ENCODE results near the gene TTC7B.

The TTC7B gene

GRCh38 chr14:90519262-90519920 is 296.8 kb downstream of the TTC7B start:
- DNase-seq = no peak

- peak; percentile 40 to 56 for DNase-seq
Measured at GRCh38 chr14:90518941-90519256, 297.3 kb downstream of the TTC7B start.

GRCh38 chr14:90518069-90518940 is 297.9 kb downstream of the TTC7B start:
- DNase-seq = peak; percentile 52 to 83

GRCh38 chr14:90517076-90517841 is 299.0 kb downstream of the TTC7B start:
- no peak for DNase-seq

- DNase-seq = no peak
Measured at GRCh38 chr14:90514566-90514965, 301.7 kb downstream of the TTC7B start.

- no peak for DNase-seq
Measured at GRCh38 chr14:90514015-90514398, 302.2 kb downstream of the TTC7B start.

GRCh38 chr14:90513161-90514014 is 302.8 kb downstream of the TTC7B start:
- DNase-seq = peak; percentile 19 to 58

GRCh38 chr14:90512329-90512991 is 303.8 kb downstream of the TTC7B start:
- DNase-seq = peak in 1 of 2 experiments; percentile 37

GRCh38 chr14:90511795-90512328 is 304.4 kb downstream of the TTC7B start:
- DNase-seq = peak; percentile 66 to 88

- DNase-seq = no peak
Measured at GRCh38 chr14:90511252-90511651, 305.0 kb downstream of the TTC7B start.

- DNase-seq = no peak
Measured at GRCh38 chr14:90510159-90510558, 306.1 kb downstream of the TTC7B start.

GRCh38 chr14:90509403-90509802 is 306.8 kb downstream of the TTC7B start:
- DNase-seq = no peak

- no peak for DNase-seq
Measured at GRCh38 chr14:90508536-90509254, 307.5 kb downstream of the TTC7B start.

- DNase-seq = no peak
Measured at GRCh38 chr14:90508036-90508435, 308.2 kb downstream of the TTC7B start.

GRCh38 chr14:90507428-90507827 is 308.8 kb downstream of the TTC7B start:
- DNase-seq = no peak

GRCh38 chr14:90506748-90507147 is 309.5 kb downstream of the TTC7B start:
- DNase-seq = no peak

- DNase-seq = no peak
Measured at GRCh38 chr14:90505531-90505930, 310.7 kb downstream of the TTC7B start.

GRCh38 chr14:90504643-90505042 is 311.6 kb downstream of the TTC7B start:
- no peak for DNase-seq

GRCh38 chr14:90503582-90503981 is 312.6 kb downstream of the TTC7B start:
- DNase-seq = no peak

- no peak for DNase-seq
Measured at GRCh38 chr14:90502760-90503159, 313.5 kb downstream of the TTC7B start.
